OCI-LY7 (cell line): ENCODE data around the gene WASF2. TPM values are rescaled to one million over a fixed set of nuclear protein-coding genes. Genes with fewer than 3 reads are reported as not detected.

Experiments
- BruUV-seq: library from RNA; stranded (reverse); fragments of 400-500 nt; replicated peaks from 2 replicates; lab custom pipeline; 2021; lab: Mats Ljungman, UMichigan
- CTCF ChIA-PET: fragments of 300-600 bp; sonication (Branson Sonifier 250); formaldehyde crosslinking; loops from one replicate; lab custom pipeline; 2022; ENCODE audit warnings: antibody characterized with exemption; ENCODE audit not compliant: unreplicated experiment; lab: Charles Lee
- POLR2A ChIA-PET: fragments of 300-600 bp; sonication (Branson Sonifier 250); formaldehyde crosslinking; loops from one replicate; lab custom pipeline; 2022; ENCODE audit warnings: antibody characterized with exemption; lab: Charles Lee
- DNase-seq: peaks from one replicate; pipeline ENCODE4 v3.0.0-alpha.2; 2015; ENCODE audit warnings: low spot score
- H2AFZ ChIP-seq: fragments of 200-600 bp; sonication (generic), shearing (Covaris generic); 2 replicates; pipeline ENCODE4 v1.6.1; 2014; ENCODE audit warnings: mild to moderate bottlenecking, antibody characterized with exemption, low read length, moderate library complexity
- H3K27ac ChIP-seq: fragments of 200-600 bp; sonication (generic); 2 replicates; pipeline ENCODE4 v1.5.1; 2014; ENCODE audit warnings: mixed run types, low read depth, mild to moderate bottlenecking, moderate library complexity, low read length, inconsistent platforms; ENCODE audit not compliant: poor library complexity, severe bottlenecking
- H3K36me3 ChIP-seq: fragments of 200-600 bp; sonication (generic); 2 replicates; pipeline ENCODE4 v1.6.1; 2014; ENCODE audit warnings: mild to moderate bottlenecking, antibody characterized with exemption, low read length, moderate library complexity, mixed read lengths; ENCODE audit not compliant: insufficient read depth
- H3K4me1 ChIP-seq: fragments of 200-600 bp; sonication (generic); 2 replicates; pipeline ENCODE4 v1.5.1; 2014; ENCODE audit warnings: mild to moderate bottlenecking, low read length; ENCODE audit not compliant: insufficient read depth, poor library complexity, severe bottlenecking
- H3K4me2 ChIP-seq: fragments of 200-600 bp; sonication (generic); 2 replicates; pipeline ENCODE4 v1.6.1; 2014; ENCODE audit warnings: mild to moderate bottlenecking, low read length
- H3K4me3 ChIP-seq: fragments of 200-600 bp; sonication (generic); 2 replicates; pipeline ENCODE4 v1.5.1; 2014; ENCODE audit warnings: mild to moderate bottlenecking, low read depth, low read length; ENCODE audit not compliant: poor library complexity, severe bottlenecking
- H3K79me2 ChIP-seq: fragments of 200-600 bp; sonication (generic); 2 replicates; pipeline ENCODE4 v1.6.1; 2016; ENCODE audit warnings: low read depth, mild to moderate bottlenecking, low read length, moderate library complexity, mixed read lengths; ENCODE audit not compliant: insufficient read depth
- H3K9me2 ChIP-seq: fragments of 200-600 bp; sonication (generic); 2 replicates; pipeline ENCODE4 v1.6.1; 2016; ENCODE audit warnings: mild to moderate bottlenecking, low read length, mixed read lengths; ENCODE audit not compliant: insufficient read depth
- H3K9me3 ChIP-seq: fragments of 200-600 bp; sonication (generic); 2 replicates; pipeline ENCODE4 v1.6.1; 2014; ENCODE audit warnings: mild to moderate bottlenecking, mixed run types, low read length, mixed read lengths
- H4K20me1 ChIP-seq: fragments of 200-600 bp; sonication (generic); 2 replicates; pipeline ENCODE4 v1.6.1; 2014; ENCODE audit warnings: mild to moderate bottlenecking, antibody characterized with exemption, low read length, moderate library complexity, mixed read lengths; ENCODE audit not compliant: insufficient read depth
- CTCF ChIP-seq: fragments of 200-600 bp; sonication (generic); conservative IDR thresholded peaks from 2 replicates; pipeline ENCODE4 v1.5.1; 2014; ENCODE audit warnings: mild to moderate bottlenecking, antibody characterized with exemption, low read length, moderate library complexity, mixed read lengths
- EZH2phosphoT487 ChIP-seq: fragments of 200-600 bp; sonication (generic); IDR thresholded peaks from 2 replicates; pipeline ENCODE4 v1.6.1; 2018; ENCODE audit warnings: low read depth, borderline replicate concordance, mild to moderate bottlenecking, mixed run types, antibody characterized with exemption, low read length, moderate library complexity, mixed read lengths
- intact Hi-C: fragments of 100-400 bp; cut with micrococcal nuclease; formaldehyde crosslinking; loops from one replicate; pipeline ENCODE4 v1.10.0; 2022; ENCODE audit not compliant: unreplicated experiment
- total RNA-seq, 2 experiments: library from RNA; depleted of rRNA in 1 of 2; stranded (reverse); fragments of >200 nt in 1 of 2; shearing (Covaris generic) in 1 of 2; gene quantifications; 2 replicates each; pipeline ENCODE4 v1.2.3, GENCODE V29; 2014 to 2022

Gene WASF2
- total RNA-seq, 2 experiments from 2014 or later = 26.9 to 106 TPM

GRCh38 chr1:27400082-27400962, 89.6 kb downstream of the WASF2 start:
- DNase-seq = no peak
- no TSS peak for BruUV-seq
- Histone ChIP-seq H2AFZ (no peak overlapping the region), H3K27ac (no peak overlapping the region), H3K4me1 (peaks cover 38% of the 10 kb centered on the region), H3K4me3 (no peak overlapping the region), H3K4me2 (no peak overlapping the region), H3K9me3 (no peaks in the 10 kb centered on the region), H3K36me3 (no peaks in the 10 kb centered on the region), H4K20me1 (no peaks in the 10 kb centered on the region), H3K9me2 (no peaks in the 10 kb centered on the region), H3K79me2 (no peaks in the 10 kb centered on the region)
- no peak for TF ChIP-seq CTCF
- TF ChIP-seq EZH2phosphoT487 = no peak
- ChIA-PET CTCF (interaction anchor here (0.5 to 0.9 kb wide), 2 partner anchors 44 to 204 kb away, joined by 3 to 6 read pairs; partner anchors contain the start of gene AHDC1), POLR2A (no interaction called here)
- intact Hi-C loops = no loop called here

- CTCF ChIA-PET = interaction anchor here (0.9 kb wide), 1 partner anchor 43 kb away, joined by 3 read pairs; no protein-coding TSS in a partner anchor
- Histone ChIP-seq H2AFZ (no peak overlapping the region), H3K36me3 (no peaks in the 10 kb centered on the region), H3K4me1 (peaks cover 30% of the 10 kb centered on the region), H3K79me2 (no peaks in the 10 kb centered on the region), H3K4me3 (no peak overlapping the region), H3K27ac (no peak overlapping the region), H3K9me2 (no peaks in the 10 kb centered on the region), H3K4me2 (no peak overlapping the region), H3K9me3 (no peaks in the 10 kb centered on the region), H4K20me1 (no peaks in the 10 kb centered on the region)
- TF ChIP-seq EZH2phosphoT487 = no peak
- no peak for TF ChIP-seq CTCF
- POLR2A ChIA-PET = no interaction called here
- intact Hi-C loops = no loop called here
- no TSS peak for BruUV-seq
- DNase-seq = no peak
Measured at GRCh38 chr1:27399251-27400025, 90.5 kb downstream of the WASF2 start.
